ENCODE data around the gene CCNL2.

CCNL2 gene

DNA sequence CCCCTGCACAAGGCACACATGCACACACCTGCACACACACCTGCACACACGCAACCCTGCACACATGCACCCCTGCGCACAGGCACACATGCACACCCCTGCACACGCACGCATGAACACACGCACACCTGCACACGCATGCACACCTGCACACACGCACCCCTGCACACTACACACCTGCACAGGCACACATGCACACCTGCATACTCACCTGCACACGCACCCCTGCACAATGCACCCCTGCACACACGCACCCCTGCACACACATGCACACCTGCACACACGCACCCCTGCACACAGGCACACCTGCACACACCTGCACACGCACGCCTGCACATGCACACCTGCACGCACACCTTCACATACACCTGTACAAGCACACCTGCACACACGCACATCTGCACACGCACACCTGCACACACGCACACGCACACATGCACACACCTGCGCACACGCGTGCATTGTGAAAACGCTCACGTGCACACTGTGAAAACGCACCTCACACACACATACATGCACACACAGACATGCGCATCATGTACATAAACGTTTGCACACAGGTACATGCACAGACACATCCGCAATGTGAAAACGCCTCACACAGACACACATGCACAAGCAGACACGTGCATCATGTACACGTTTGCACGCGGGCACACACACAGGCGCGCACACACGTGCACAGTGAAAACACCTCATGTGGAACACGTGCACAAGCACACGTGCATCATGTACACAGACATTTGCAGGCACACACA is 58.2 kb downstream of the CCNL2 start:
- DNase-seq = no peak

DNA sequence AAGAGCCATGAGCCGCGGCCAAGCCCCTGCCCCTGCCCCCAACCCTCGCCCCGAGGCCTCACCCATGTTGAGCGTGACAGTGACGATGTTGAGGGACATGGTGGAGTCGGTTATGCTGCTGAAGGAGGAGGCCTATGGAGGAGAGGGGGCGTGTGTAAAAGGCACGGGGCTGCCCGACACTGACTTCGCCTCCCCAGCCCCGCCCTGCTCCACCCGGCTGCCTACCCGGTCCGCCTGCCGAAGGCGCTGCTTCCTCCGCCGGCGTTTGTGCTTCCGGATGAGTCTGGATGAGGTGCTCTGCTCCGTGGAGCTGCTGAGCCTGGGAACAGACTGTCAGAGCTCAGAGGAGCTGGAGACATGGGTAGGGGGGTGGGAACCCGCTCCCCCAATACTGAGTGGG is 59.0 kb downstream of the CCNL2 start:
- no peak for DNase-seq

GRCh38 chr1:1338278-1338677 is 60.9 kb downstream of the CCNL2 start:
- no peak for DNase-seq

GRCh38 chr1:1337793-1338147 is 61.4 kb downstream of the CCNL2 start:
- DNase-seq = no peak

GRCh38 chr1:1336931-1337792 is 62.0 kb downstream of the CCNL2 start:
- DNase-seq = no peak

DNA sequence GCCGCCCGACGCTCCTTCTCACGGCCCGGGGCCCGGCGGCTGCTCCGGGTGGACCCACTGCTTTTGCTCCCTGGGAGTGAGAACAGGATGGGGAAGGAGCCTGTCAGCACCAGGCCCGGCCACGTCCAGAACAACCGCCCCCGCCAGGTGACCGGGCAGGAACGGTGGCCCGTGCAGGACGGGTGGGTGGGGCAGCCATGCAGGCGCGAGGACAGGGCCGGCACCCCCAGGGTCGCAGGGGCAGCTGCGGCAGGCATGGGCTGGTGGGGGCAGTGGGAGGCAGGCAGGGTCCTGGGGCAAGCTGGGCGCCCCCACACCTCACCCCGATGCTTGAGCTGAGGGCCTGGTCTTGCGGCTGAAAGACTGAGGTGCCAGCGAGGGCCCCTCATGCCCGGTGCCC is 62.7 kb downstream of the CCNL2 start:
- DNase-seq = no peak

DNA sequence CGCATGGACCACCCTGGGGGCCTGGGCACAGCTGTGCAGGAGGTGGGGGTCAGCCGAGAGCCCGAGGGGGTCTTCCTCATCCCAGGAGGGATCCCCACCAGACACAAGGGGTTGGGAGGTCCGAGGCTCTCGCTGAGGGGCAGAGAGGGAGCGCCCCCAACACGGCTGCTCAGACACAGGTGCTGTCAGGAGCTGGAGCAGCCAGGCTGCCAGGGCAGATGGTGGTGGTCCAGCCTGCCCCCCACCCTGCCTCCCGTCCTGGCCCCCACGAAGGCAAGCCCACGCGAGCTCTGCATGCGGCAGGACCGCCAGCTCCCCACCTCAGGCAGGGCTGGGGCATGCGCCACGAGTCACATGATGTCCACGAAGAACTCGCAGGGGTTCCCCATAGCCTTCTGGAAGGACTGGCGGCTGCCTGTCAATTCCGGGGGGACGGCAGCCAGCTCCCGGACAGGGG is 63.3 kb downstream of the CCNL2 start:
- no peak for DNase-seq
